SK-N-SH (cell line): ENCODE measurements around the gene HSD11B1L.

Experiments used
- FOSL2 ChIP-seq: IDR thresholded peaks from 2 replicates; pipeline ENCODE4 v1.4.0; 2012; ENCODE audit warnings: low read depth, mild to moderate bottlenecking, moderate library complexity, borderline replicate concordance
- MXI1 ChIP-seq: IDR thresholded peaks from 2 replicates; pipeline ENCODE4 v1.6.1; 2012; ENCODE audit warnings: mild to moderate bottlenecking, low read depth, low read length, improper control_type of control experiment
- POLR2AphosphoS5 ChIP-seq: IDR thresholded peaks from 2 replicates; pipeline ENCODE4 v1.6.1; 2012; ENCODE audit warnings: low read depth, low read length
- ZBTB33 ChIP-seq: IDR thresholded peaks from 2 replicates; pipeline ENCODE4 v1.4.0; 2012; ENCODE audit warnings: low read depth, borderline replicate concordance

- no peak for TF ChIP-seq MXI1
- no peak for TF ChIP-seq FOSL2
- no peak; the same call in 1 of the 2 replicates for TF ChIP-seq POLR2AphosphoS5
- TF ChIP-seq ZBTB33, result no peak
Measured at GRCh38 chr19:5676105-5676771, 4.6 kb upstream of the HSD11B1L start.
